H4 (cell line): ENCODE results near the gene TNFSF11. TPM values are rescaled to one million over a fixed set of nuclear protein-coding genes. Genes with fewer than 3 reads are reported as not detected.
"Not testable (repeated sequence)": the region's sequence is repeated elsewhere in the genome, so short reads cannot be mapped to it uniquely, and the experiment has no call there.

Experiments used
- DNase-seq: peaks from one replicate; pipeline ENCODE4 v3.0.0-alpha.2; 2015; ENCODE audit warnings: low spot score
- total RNA-seq: library from RNA; depleted of rRNA; stranded (reverse); fragments of >200 nt; shearing (Covaris generic); gene quantifications from 2 replicates; pipeline ENCODE4 v1.2.3, GENCODE V29; 2014

TNFSF11 gene
- total RNA-seq, 1 experiment from 2014 or later: 0.08 TPM

- DNase-seq: not testable (repeated sequence)
These were observed 13.6 kb upstream of the TNFSF11 start for GRCh38 chr13:42560320-42560719.

GRCh38 chr13:42561752-42562467 lies 12.0 kb upstream of the TNFSF11 start:
- no peak for DNase-seq

GRCh38 chr13:42567906-42568305 lies 6.0 kb upstream of the TNFSF11 start:
- no peak for DNase-seq

GRCh38 chr13:42569576-42570344 lies 4.2 kb upstream of the TNFSF11 start:
- no peak for DNase-seq

- no peak for DNase-seq
These were observed 2.1 kb upstream of the TNFSF11 start for GRCh38 chr13:42571895-42572294.

- no peak for DNase-seq
These were observed 721 bp downstream of the TNFSF11 start for GRCh38 chr13:42574435-42575311.

GRCh38 chr13:42575938-42576337 lies 2.0 kb downstream of the TNFSF11 start:
- no peak for DNase-seq

- no peak for DNase-seq
These were observed 3.6 kb downstream of the TNFSF11 start for GRCh38 chr13:42577538-42577937.

- no peak for DNase-seq
These were observed 6.7 kb downstream of the TNFSF11 start for GRCh38 chr13:42580644-42581043.

- no peak for DNase-seq
These were observed 7.5 kb downstream of the TNFSF11 start for GRCh38 chr13:42581427-42581826.

- DNase-seq: no peak
These were observed 17.6 kb downstream of the TNFSF11 start for GRCh38 chr13:42591602-42592001.

GRCh38 chr13:42592915-42593900 lies 19.3 kb downstream of the TNFSF11 start:
- DNase-seq: no peak

GRCh38 chr13:42594481-42595252 lies 20.7 kb downstream of the TNFSF11 start:
- peak; percentile 52 for DNase-seq

GRCh38 chr13:42595253-42595571 lies 21.3 kb downstream of the TNFSF11 start:
- no peak for DNase-seq

GRCh38 chr13:42597505-42597904 lies 23.6 kb downstream of the TNFSF11 start:
- DNase-seq: no peak

GRCh38 chr13:42600943-42601342 lies 27.0 kb downstream of the TNFSF11 start:
- DNase-seq: no peak

- DNase-seq: no peak
These were observed 29.0 kb downstream of the TNFSF11 start for GRCh38 chr13:42602906-42603305.

GRCh38 chr13:42603571-42603970 lies 29.6 kb downstream of the TNFSF11 start:
- no peak for DNase-seq

GRCh38 chr13:42607546-42607945 lies 33.6 kb downstream of the TNFSF11 start:
- DNase-seq: no peak

GRCh38 chr13:42610649-42611048 lies 36.7 kb downstream of the TNFSF11 start:
- no peak for DNase-seq
